CD4-positive, alpha-beta T cell (primary cell): ENCODE measurements around the gene TAGLN3. TPM values are rescaled to one million over a fixed set of nuclear protein-coding genes. Genes with fewer than 3 reads are reported as not detected.

ENCODE experiments used
- ATAC-seq: fragments of 200-7000 bp; cut with Tn5 transposase; one replicate; pipeline ENCODE4 v1.10.0; 2022; ENCODE audit warnings: mild to moderate bottlenecking; ENCODE audit not compliant: poor library complexity
- CTCF ChIA-PET: fragments of 350-600 bp; sonication (Branson Sonifier 250); formaldehyde crosslinking; loops from one replicate; lab custom pipeline; 2021; ENCODE audit warnings: antibody characterized with exemption, inconsistent platforms; lab: Charles Lee
- POLR2A ChIA-PET: fragments of 350-600 bp; sonication (Branson Sonifier 250); formaldehyde crosslinking; loops from one replicate; lab custom pipeline; 2021; ENCODE audit warnings: antibody characterized with exemption, inconsistent platforms; lab: Charles Lee
- DNase-seq, 14 experiments: peaks; one replicate each; pipeline ENCODE4 v3.0.0-alpha.2; 2013 to 2020; ENCODE audit warnings: mixed read lengths in 2 of 14
- H3K27ac ChIP-seq, 2 donors: one replicate each; pipeline versions ENCODE4 v1.5.1 to v1.7.0; 2013; ENCODE audit warnings: low read length in 2 of 2, low read depth in 1 of 2, mild to moderate bottlenecking in 1 of 2
- H3K27me3 ChIP-seq, 2 experiments: 1 replicate in 1 of 2; 2 replicates in 1 of 2; pipeline versions ENCODE4 v1.6.1 to v1.7.0; 2013; ENCODE audit warnings: low read length in 2 of 2, control low read depth in 1 of 2, mild to moderate bottlenecking in 1 of 2, moderate library complexity in 1 of 2; ENCODE audit not compliant: insufficient read depth in 2 of 2, control insufficient read depth in 1 of 2
- H3K36me3 ChIP-seq: one replicate; pipeline ENCODE4 v1.6.1; 2013; ENCODE audit warnings: low read length, control low read depth; ENCODE audit not compliant: insufficient read depth
- H3K4me1 ChIP-seq: one replicate; pipeline ENCODE4 v1.6.1; 2013; ENCODE audit warnings: low read length, control low read depth; ENCODE audit not compliant: insufficient read depth
- H3K4me3 ChIP-seq: one replicate; pipeline ENCODE4 v1.5.1; 2013; ENCODE audit warnings: mild to moderate bottlenecking, low read length, moderate library complexity
- H3K9me3 ChIP-seq, 2 experiments: 1 replicate in 1 of 2; 2 replicates in 1 of 2; pipeline versions ENCODE4 v1.6.1 to v1.7.0; 2013; ENCODE audit warnings: low read length in 2 of 2, mild to moderate bottlenecking in 2 of 2, control low read depth in 1 of 2, moderate library complexity in 1 of 2; ENCODE audit not compliant: control insufficient read depth in 1 of 2, insufficient read depth in 1 of 2
- H3K27ac Mint-ChIP-seq: one replicate; pipeline ENCODE4 v1.8.0; 2020; ENCODE audit warnings: mixed read lengths
- H3K27me3 Mint-ChIP-seq: one replicate; pipeline ENCODE4 v1.8.0; 2021; ENCODE audit warnings: mixed read lengths
- H3K36me3 Mint-ChIP-seq: one replicate; pipeline ENCODE4 v1.8.0; 2021; ENCODE audit warnings: low read depth, mixed read lengths
- H3K4me1 Mint-ChIP-seq: one replicate; pipeline ENCODE4 v1.8.0; 2021; ENCODE audit warnings: low read depth, mixed read lengths
- H3K4me3 Mint-ChIP-seq: one replicate; pipeline ENCODE4 v1.8.0; 2020; ENCODE audit warnings: mild to moderate bottlenecking, mixed read lengths
- H3K9me3 Mint-ChIP-seq: one replicate; pipeline ENCODE4 v1.8.0; 2020; ENCODE audit warnings: mixed read lengths
- CTCF ChIP-seq: fragments of 200-600 bp; IDR thresholded peaks from one replicate; pipeline ENCODE4 v1.8.0; 2022; ENCODE audit warnings: antibody characterized with exemption, mild to moderate bottlenecking
- intact Hi-C, 2 experiments: fragments of 100-400 bp; cut with DNase I in 1 of 2; cut with micrococcal nuclease in 1 of 2; formaldehyde crosslinking; loops; one replicate each; pipeline versions ENCODE4 v1.15.1 to v1.9.0; 2023 to 2025; cut with DNase I, micrococcal nuclease
- total RNA-seq, 174 experiments: library from RNA in 2 of 174; stranded (reverse) in 2 of 174; gene quantifications; one replicate each; pipeline ENCODE4 v1.2.3 and lab custom pipeline; 2021 to 2026

The TAGLN3 gene
- total RNA-seq, 2 experiments from 2014 or later: 0.28 TPM; not detected in 1

GRCh38 chr3:112013058-112013783 is 14.5 kb downstream of the TAGLN3 start:
- Mint-ChIP-seq H3K4me3 (no peak overlapping the region), H3K27me3 (no peaks in the 10 kb centered on the region), H3K27ac (no peak overlapping the region), H3K9me3 (no peaks in the 10 kb centered on the region), H3K4me1 (peaks cover 10% of the 10 kb centered on the region), H3K36me3 (no peaks in the 10 kb centered on the region)
- DNase-seq: peak; percentile 19 to 78 (median 46)
- no peak overlapping the region for H3K4me3 ChIP-seq
- peaks cover 8% of the 10 kb centered on the region for H3K4me1 ChIP-seq
- no peaks in the 10 kb centered on the region for H3K27me3 ChIP-seq
- CTCF ChIA-PET: interaction anchor here (0.7 to 2.3 kb wide), 22 partner anchors 9 to 344 kb away, joined by 3 to 23 read pairs (median 4); partner anchors contain the start of gene ABHD10
- no peaks in the 10 kb centered on the region for H3K36me3 ChIP-seq
- peak; percentile 87 for ATAC-seq
- no peak overlapping the region for H3K27ac ChIP-seq
- no peaks in the 10 kb centered on the region for H3K9me3 ChIP-seq
- intact Hi-C loops: loop anchor here (1.0 to 5.0 kb wide), 4 partner anchors 16 to 296 kb away; partner anchors contain the start of gene ABHD10 (in 1 of the 2)
- POLR2A ChIA-PET: interaction anchor here (0.8 to 1.5 kb wide), 6 partner anchors 11 to 346 kb away, joined by 3 to 15 read pairs (median 4); partner anchors contain the start of genes ABHD10 and TAGLN3
- peak; percentile 82 for TF ChIP-seq CTCF

- intact Hi-C loops: loop anchor here (1.0 to 5.0 kb wide), 4 partner anchors 17 to 296 kb away; partner anchors contain the start of gene ABHD10 (in 1 of the 2)
- peaks cover 8% of the 10 kb centered on the region for H3K4me1 ChIP-seq
- H3K36me3 Mint-ChIP-seq: no peaks in the 10 kb centered on the region
- H3K4me1 Mint-ChIP-seq: peaks cover 10% of the 10 kb centered on the region
- CTCF ChIA-PET: interaction anchor here (0.7 to 2.3 kb wide), 21 partner anchors 9 to 345 kb away, joined by 3 to 23 read pairs (median 4); partner anchors contain the start of gene ABHD10
- peak in 1 of 14 experiments; percentile 6 for DNase-seq
- no peak overlapping the region for H3K27ac ChIP-seq
- no peaks in the 10 kb centered on the region for H3K9me3 Mint-ChIP-seq
- H3K9me3 ChIP-seq: no peaks in the 10 kb centered on the region
- no peak overlapping the region for H3K4me3 Mint-ChIP-seq
- H3K36me3 ChIP-seq: no peaks in the 10 kb centered on the region
- H3K27me3 Mint-ChIP-seq: no peaks in the 10 kb centered on the region
- no peak for ATAC-seq
- peak; percentile 6 for TF ChIP-seq CTCF
- H3K27me3 ChIP-seq: no peaks in the 10 kb centered on the region
- POLR2A ChIA-PET: interaction anchor here (0.8 to 1.5 kb wide), 5 partner anchors 11 to 346 kb away, joined by 3 to 15 read pairs (median 4); partner anchors contain the start of gene ABHD10
- no peak overlapping the region for H3K27ac Mint-ChIP-seq
- no peak overlapping the region for H3K4me3 ChIP-seq
These were observed 15.0 kb downstream of the TAGLN3 start for GRCh38 chr3:112013784-112014143.

- intact Hi-C loops: no loop called here
- H3K4me3 ChIP-seq: no peak overlapping the region
- Mint-ChIP-seq H3K9me3 (no peaks in the 10 kb centered on the region), H3K36me3 (no peaks in the 10 kb centered on the region), H3K27me3 (no peaks in the 10 kb centered on the region), H3K4me1 (peaks cover 10% of the 10 kb centered on the region), H3K4me3 (no peak overlapping the region), H3K27ac (no peak overlapping the region)
- H3K36me3 ChIP-seq: no peaks in the 10 kb centered on the region
- ATAC-seq (no peak), DNase-seq (no peak)
- no peak for TF ChIP-seq CTCF
- no peaks in the 10 kb centered on the region for H3K9me3 ChIP-seq
- H3K27ac ChIP-seq: no peak overlapping the region
- H3K4me1 ChIP-seq: peaks cover 8% of the 10 kb centered on the region
- no peaks in the 10 kb centered on the region for H3K27me3 ChIP-seq
- CTCF ChIA-PET: no interaction called here
- POLR2A ChIA-PET: interaction anchor here (1.2 kb wide), 1 partner anchor 17 kb away, joined by 3 read pairs; no protein-coding TSS in a partner anchor
These were observed 18.4 kb downstream of the TAGLN3 start for GRCh38 chr3:112017091-112017490.
